Smooth muscle cell (in vitro differentiated cells): ENCODE data around the gene HNRNPA0. TPM values are rescaled to one million over a fixed set of nuclear protein-coding genes. Genes with fewer than 3 reads are reported as not detected.

Experiments
- DNase-seq: peaks from one replicate; lab custom pipeline; 2025; ENCODE audit not compliant: unreplicated experiment; lab: John Stamatoyannopoulos, UW
- H2AFZ ChIP-seq: fragments of 200-600 bp; sonication (generic); 2 replicates; pipeline ENCODE4 v1.6.0; 2016; ENCODE audit warnings: antibody characterized with exemption, low read depth, mild to moderate bottlenecking
- H3F3A ChIP-seq: fragments of 200-600 bp; sonication (generic); 2 replicates; pipeline ENCODE4 v1.6.0; 2017; ENCODE audit warnings: antibody characterized with exemption, low read depth
- H3K27ac ChIP-seq: fragments of 200-600 bp; sonication (generic); 2 replicates; pipeline ENCODE4 v1.5.1; 2016; ENCODE audit warnings: low read depth, mild to moderate bottlenecking
- H3K27me3 ChIP-seq: fragments of 200-600 bp; sonication (generic); 2 replicates; pipeline ENCODE4 v1.6.1; 2016; ENCODE audit warnings: low read depth, mild to moderate bottlenecking
- H3K36me3 ChIP-seq: fragments of 200-600 bp; sonication (generic); 2 replicates; pipeline ENCODE4 v1.5.1; 2016; ENCODE audit warnings: low read depth
- H3K4me1 ChIP-seq: fragments of 200-600 bp; sonication (generic); 2 replicates; pipeline ENCODE4 v1.5.1; 2016; ENCODE audit warnings: low read depth
- H3K4me2 ChIP-seq: fragments of 200-600 bp; sonication (generic); 2 replicates; pipeline ENCODE4 v1.6.0; 2016; ENCODE audit warnings: mild to moderate bottlenecking
- H3K4me3 ChIP-seq: fragments of 200-600 bp; sonication (generic); 2 replicates; pipeline ENCODE4 v1.5.1; 2016; ENCODE audit warnings: mild to moderate bottlenecking
- H3K79me2 ChIP-seq: fragments of 200-600 bp; sonication (generic); 2 replicates; pipeline ENCODE4 v1.6.0; 2016; ENCODE audit warnings: low read depth, mild to moderate bottlenecking
- H3K9ac ChIP-seq: fragments of 200-600 bp; sonication (generic); 2 replicates; pipeline ENCODE4 v1.6.0; 2016; ENCODE audit warnings: low read depth
- H3K9me3 ChIP-seq: fragments of 200-600 bp; sonication (generic); replicated peaks from 2 replicates; pipeline ENCODE4 v1.5.1; 2016; ENCODE audit warnings: low read depth
- H4K20me1 ChIP-seq: fragments of 200-600 bp; sonication (generic); 2 replicates; pipeline ENCODE4 v1.6.0; 2016; ENCODE audit warnings: low read depth
- WGBS: methylation state at CpG from one replicate; pipeline ENCODE4 v1.1.7; 2016; ENCODE audit warnings: low lambda C conversion rate; 5-methylcytosine and 5-hydroxymethylcytosine counted together
- polyA plus RNA-seq: library from polyadenylated mRNA; unstranded; fragments of >200 nt; fragmentation: Nextera tagmentation; extraction: Ambion mirVana; gene quantifications from 2 replicates; pipeline ENCODE4 v1.2.1, GENCODE V29; 2016
- total RNA-seq: library from RNA; depleted of rRNA; stranded (reverse); fragments of >200 nt; gene quantifications from 2 replicates; pipeline ENCODE4 v1.2.3, GENCODE V29; 2014
- TF ChIP-seq, protein P1 (sequence below): fragments of 200-600 bp; sonication (generic); IDR thresholded peaks from 2 replicates; pipeline ENCODE4 v1.5.1; 2017; ENCODE audit warnings: borderline replicate concordance, mild to moderate bottlenecking, antibody characterized with exemption; ENCODE audit not compliant: insufficient read depth, poor library complexity, severe bottlenecking

HNRNPA0 gene
- total and polyA plus RNA-seq, 2 experiments from 2014 or later: 14.4 to 18.8 TPM

GRCh38 chr5:137708796-137709559 lies 45.2 kb downstream of the HNRNPA0 start:
- H3K27ac ChIP-seq: no peak overlapping the region
- H3K4me1 ChIP-seq: no peaks in the 10 kb centered on the region
- H3K79me2 ChIP-seq: no peaks in the 10 kb centered on the region
- no peak overlapping the region for H3K4me2 ChIP-seq
- H3K9ac ChIP-seq: no peak overlapping the region
- H2AFZ ChIP-seq: no peak overlapping the region
- H3K9me3 ChIP-seq: peaks cover 10% of the 10 kb centered on the region
- H3K27me3 ChIP-seq: no peaks in the 10 kb centered on the region
- H4K20me1 ChIP-seq: no peaks in the 10 kb centered on the region
- 91% methylated on average over 3 of the region's 3 CpGs for WGBS
- H3K36me3 ChIP-seq: no peaks in the 10 kb centered on the region
- DNase-seq: no peak
- H3K4me3 ChIP-seq: no peak overlapping the region
- peaks cover 4% of the 10 kb centered on the region for H3F3A ChIP-seq
- TF ChIP-seq, protein P1, sequence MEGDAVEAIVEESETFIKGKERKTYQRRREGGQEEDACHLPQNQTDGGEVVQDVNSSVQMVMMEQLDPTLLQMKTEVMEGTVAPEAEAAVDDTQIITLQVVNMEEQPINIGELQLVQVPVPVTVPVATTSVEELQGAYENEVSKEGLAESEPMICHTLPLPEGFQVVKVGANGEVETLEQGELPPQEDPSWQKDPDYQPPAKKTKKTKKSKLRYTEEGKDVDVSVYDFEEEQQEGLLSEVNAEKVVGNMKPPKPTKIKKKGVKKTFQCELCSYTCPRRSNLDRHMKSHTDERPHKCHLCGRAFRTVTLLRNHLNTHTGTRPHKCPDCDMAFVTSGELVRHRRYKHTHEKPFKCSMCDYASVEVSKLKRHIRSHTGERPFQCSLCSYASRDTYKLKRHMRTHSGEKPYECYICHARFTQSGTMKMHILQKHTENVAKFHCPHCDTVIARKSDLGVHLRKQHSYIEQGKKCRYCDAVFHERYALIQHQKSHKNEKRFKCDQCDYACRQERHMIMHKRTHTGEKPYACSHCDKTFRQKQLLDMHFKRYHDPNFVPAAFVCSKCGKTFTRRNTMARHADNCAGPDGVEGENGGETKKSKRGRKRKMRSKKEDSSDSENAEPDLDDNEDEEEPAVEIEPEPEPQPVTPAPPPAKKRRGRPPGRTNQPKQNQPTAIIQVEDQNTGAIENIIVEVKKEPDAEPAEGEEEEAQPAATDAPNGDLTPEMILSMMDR: no peak

DNA sequence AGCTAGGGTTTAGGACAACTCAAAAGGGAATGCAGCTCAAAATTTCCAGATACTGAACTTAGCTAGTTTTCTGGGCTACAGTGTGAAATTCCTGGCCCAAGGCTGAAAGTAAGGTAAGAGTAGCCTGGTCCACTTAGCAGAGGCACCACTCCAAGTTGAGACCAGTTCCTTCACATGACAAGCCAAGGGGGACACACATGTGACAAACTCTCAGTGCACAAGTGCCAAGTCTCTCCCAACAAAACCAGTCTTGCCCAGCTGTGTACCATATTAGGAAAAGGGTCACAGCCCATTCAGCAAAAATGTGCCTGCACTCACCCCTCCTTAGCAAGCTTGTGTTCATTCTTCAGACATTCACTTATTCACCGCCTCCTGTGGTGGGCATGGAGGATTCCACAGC lies 46.1 kb downstream of the HNRNPA0 start:
- Histone ChIP-seq H3F3A (peaks cover 4% of the 10 kb centered on the region), H3K9me3 (peaks cover 5% of the 10 kb centered on the region), H3K9ac (no peak overlapping the region), H3K4me3 (no peak overlapping the region), H3K79me2 (no peaks in the 10 kb centered on the region), H4K20me1 (no peaks in the 10 kb centered on the region), H3K4me2 (no peak overlapping the region), H3K27me3 (no peaks in the 10 kb centered on the region), H2AFZ (no peak overlapping the region), H3K36me3 (no peaks in the 10 kb centered on the region), H3K4me1 (no peaks in the 10 kb centered on the region), H3K27ac (no peak overlapping the region)
- TF ChIP-seq, protein P1: no peak
- 93% methylated on average over 1 of the region's 1 CpG for WGBS
- DNase-seq: no peak

DNA sequence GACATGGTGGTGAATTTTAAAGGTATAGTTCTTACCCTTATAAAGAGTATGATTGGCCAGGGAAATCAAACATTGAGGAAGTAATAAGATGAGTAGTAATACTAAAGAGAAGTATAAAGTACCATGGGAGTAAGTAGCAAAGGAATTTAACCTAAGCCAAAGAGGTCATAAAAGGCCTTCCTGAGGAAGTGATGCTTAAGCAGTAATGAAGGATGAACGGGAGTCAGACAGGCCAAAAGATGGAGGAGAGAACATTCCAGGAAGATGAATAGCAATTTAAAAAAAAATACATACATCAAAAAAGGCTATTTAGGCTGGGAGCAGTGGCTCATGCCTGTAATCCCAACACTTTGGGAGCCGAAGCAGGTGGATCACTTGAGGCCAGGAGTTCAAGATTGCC lies 47.3 kb downstream of the HNRNPA0 start:
- H3K4me2 ChIP-seq: no peak overlapping the region
- H3K79me2 ChIP-seq: no peaks in the 10 kb centered on the region
- no peak overlapping the region for H2AFZ ChIP-seq
- H3K36me3 ChIP-seq: no peaks in the 10 kb centered on the region
- WGBS: 81% methylated on average over 2 of the region's 2 CpGs
- no peak overlapping the region for H3K4me3 ChIP-seq
- H3K9me3 ChIP-seq: no peaks in the 10 kb centered on the region
- H3K9ac ChIP-seq: no peak overlapping the region
- no peaks in the 10 kb centered on the region for H4K20me1 ChIP-seq
- peaks cover 4% of the 10 kb centered on the region for H3F3A ChIP-seq
- no peaks in the 10 kb centered on the region for H3K27me3 ChIP-seq
- DNase-seq: no peak
- no peaks in the 10 kb centered on the region for H3K4me1 ChIP-seq
- TF ChIP-seq, protein P1: no peak
- no peak overlapping the region for H3K27ac ChIP-seq

DNA sequence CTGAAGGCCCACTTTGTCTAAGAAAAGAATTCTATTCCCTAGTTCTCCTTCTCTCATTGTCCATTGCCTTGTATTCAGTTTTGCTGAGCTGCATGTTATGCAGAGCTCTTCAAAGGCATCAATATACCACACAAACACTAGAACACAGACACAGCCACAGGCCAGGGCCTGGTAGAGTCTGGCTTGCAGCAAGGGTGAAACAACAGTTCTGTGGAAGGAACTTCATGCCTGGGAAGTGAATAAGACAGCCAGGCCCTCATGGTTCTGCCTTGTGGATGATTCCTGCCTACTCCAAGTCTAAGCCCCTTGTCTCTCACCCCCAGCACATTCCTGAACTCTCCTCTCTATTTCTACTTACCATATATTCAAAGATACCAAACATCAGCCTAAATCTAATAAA lies 49.1 kb downstream of the HNRNPA0 start:
- Histone ChIP-seq H3K27ac (peak overlapping the region; percentile 46), H3K79me2 (no peaks in the 10 kb centered on the region), H2AFZ (no peak overlapping the region), H3K9ac (no peak overlapping the region), H3K4me3 (no peak overlapping the region), H3K27me3 (no peaks in the 10 kb centered on the region), H3F3A (peaks cover 4% of the 10 kb centered on the region), H3K36me3 (no peaks in the 10 kb centered on the region), H3K4me1 (no peaks in the 10 kb centered on the region), H4K20me1 (no peaks in the 10 kb centered on the region), H3K9me3 (no peaks in the 10 kb centered on the region), H3K4me2 (peak overlapping the region; percentile 25)
- TF ChIP-seq, protein P1: no peak
- DNase-seq: no peak
